HepG2 (cell line): ENCODE data around the gene CIAO3. TPM values are rescaled to one million over a fixed set of nuclear protein-coding genes. Genes with fewer than 3 reads are reported as not detected.

Experiments used
- CAMTA2 ChIP-seq: sonication (generic); formaldehyde crosslinking; IDR thresholded peaks from 2 replicates; pipeline ENCODE4 v1.4.0; 2020; ENCODE audit warnings: mild to moderate bottlenecking, missing genetic modification reagents, borderline replicate concordance
- KDM5B ChIP-seq: sonication (generic); formaldehyde crosslinking; IDR thresholded peaks from 2 replicates; pipeline ENCODE4 v1.4.0; 2020; ENCODE audit warnings: missing genetic modification reagents, mild to moderate bottlenecking, borderline replicate concordance
- ZBTB38 ChIP-seq: sonication (generic); formaldehyde crosslinking; IDR thresholded peaks from 2 replicates; pipeline ENCODE4 v1.5.1; 2020; ENCODE audit warnings: mild to moderate bottlenecking, missing genetic modification reagents
- ZC3H13 ChIP-seq: sonication (generic); formaldehyde crosslinking; IDR thresholded peaks from 2 replicates; pipeline ENCODE4 v1.8.1; 2023; ENCODE audit warnings: mild to moderate bottlenecking, missing genetic modification reagents, moderate library complexity
- ZMYM2 ChIP-seq: sonication (generic); formaldehyde crosslinking; IDR thresholded peaks from 2 replicates; pipeline ENCODE4 v1.8.0; 2022; ENCODE audit warnings: mild to moderate bottlenecking, missing genetic modification reagents
- ZNF605 ChIP-seq: sonication (generic); formaldehyde crosslinking; IDR thresholded peaks from 2 replicates; pipeline ENCODE4 v1.8.0; 2022; ENCODE audit warnings: mild to moderate bottlenecking, missing genetic modification reagents
- ZNF639 ChIP-seq: conservative IDR thresholded peaks from 2 replicates; pipeline ENCODE4 v1.6.1; 2018; ENCODE audit warnings: missing genetic modification reagents
- ZNF660 ChIP-seq: sonication (generic); formaldehyde crosslinking; IDR thresholded peaks from 2 replicates; pipeline ENCODE4 v1.5.1; 2020; ENCODE audit warnings: mild to moderate bottlenecking, low read depth, missing genetic modification reagents, borderline replicate concordance
- ZNF772 ChIP-seq: sonication (generic); formaldehyde crosslinking; IDR thresholded peaks from 2 replicates; pipeline ENCODE4 v1.5.0; 2020; ENCODE audit warnings: mild to moderate bottlenecking, missing genetic modification reagents
- ZNF777 ChIP-seq: sonication (generic); formaldehyde crosslinking; IDR thresholded peaks from 2 replicates; pipeline ENCODE4 v1.4.0; 2020; ENCODE audit warnings: missing genetic modification reagents
- ZNF83 ChIP-seq: sonication (generic); formaldehyde crosslinking; IDR thresholded peaks from 2 replicates; pipeline ENCODE4 v1.4.0; 2020; ENCODE audit warnings: missing genetic modification reagents, mild to moderate bottlenecking, borderline replicate concordance
- polyA plus RNA-seq, 8 experiments: library from polyadenylated mRNA; depleted of rRNA in 3 of 8; stranded (reverse) in 7 of 8; unstranded in 1 of 8; fragments of >200 nt; fragmentation: Illumina TruSeq in 4 of 8; extraction: Trizol in 4 of 8; gene quantifications; 2 replicates each; pipeline versions ENCODE4 v1.2.1 to v1.2.3, GENCODE V29; 2011 to 2016; ENCODE audit warnings: low read depth in 4 of 8, missing spikeins in 1 of 8, mixed read lengths in 1 of 8; ENCODE audit not compliant: insufficient read depth in 1 of 8
- total RNA-seq, 5 experiments: library from RNA; depleted of rRNA; stranded (reverse); fragments of >200 nt; fragmentation: Illumina TruSeq; extraction: Trizol; gene quantifications; 2 replicates each; pipeline ENCODE4 v1.2.3, GENCODE V29; 2016; ENCODE audit warnings: low read depth in 1 of 5
- TF ChIP-seq, protein P1 (sequence below): sonication (generic); formaldehyde crosslinking; conservative IDR thresholded peaks from 2 replicates; pipeline ENCODE4 v1.8.0; 2022; ENCODE audit warnings: mild to moderate bottlenecking, moderate library complexity, missing genetic modification reagents
- TF ChIP-seq, protein P2 (sequence below): sonication (generic); formaldehyde crosslinking; IDR thresholded peaks from 2 replicates; pipeline ENCODE4 v1.4.0; 2020; ENCODE audit warnings: missing genetic modification reagents
- TF ChIP-seq, protein P3 (sequence below): sonication (generic); formaldehyde crosslinking; IDR thresholded peaks from 2 replicates; pipeline ENCODE4 v1.9.0; 2021; ENCODE audit warnings: mild to moderate bottlenecking, missing genetic modification reagents
- TF ChIP-seq, protein P4 (sequence below): sonication (generic); formaldehyde crosslinking; IDR thresholded peaks from 2 replicates; pipeline ENCODE4 v1.4.0; 2020; ENCODE audit warnings: missing genetic modification reagents

CIAO3 gene
- total and polyA plus RNA-seq, 2 of the 13 experiments (the other 11 are each of a cell fraction or from before 2014, with no cell fraction given), result 21.7 to 25.0 TPM

GRCh38 chr16:695355-696089 is 45.3 kb downstream of the CIAO3 start (continued):
- peak; percentile 63 for TF ChIP-seq ZNF777 (CRISPR knock-in tag)
- peak; percentile 84; the same call in 1 of the 2 replicates for TF ChIP-seq ZC3H13 (CRISPR knock-in tag)
- TF ChIP-seq, protein P1, sequence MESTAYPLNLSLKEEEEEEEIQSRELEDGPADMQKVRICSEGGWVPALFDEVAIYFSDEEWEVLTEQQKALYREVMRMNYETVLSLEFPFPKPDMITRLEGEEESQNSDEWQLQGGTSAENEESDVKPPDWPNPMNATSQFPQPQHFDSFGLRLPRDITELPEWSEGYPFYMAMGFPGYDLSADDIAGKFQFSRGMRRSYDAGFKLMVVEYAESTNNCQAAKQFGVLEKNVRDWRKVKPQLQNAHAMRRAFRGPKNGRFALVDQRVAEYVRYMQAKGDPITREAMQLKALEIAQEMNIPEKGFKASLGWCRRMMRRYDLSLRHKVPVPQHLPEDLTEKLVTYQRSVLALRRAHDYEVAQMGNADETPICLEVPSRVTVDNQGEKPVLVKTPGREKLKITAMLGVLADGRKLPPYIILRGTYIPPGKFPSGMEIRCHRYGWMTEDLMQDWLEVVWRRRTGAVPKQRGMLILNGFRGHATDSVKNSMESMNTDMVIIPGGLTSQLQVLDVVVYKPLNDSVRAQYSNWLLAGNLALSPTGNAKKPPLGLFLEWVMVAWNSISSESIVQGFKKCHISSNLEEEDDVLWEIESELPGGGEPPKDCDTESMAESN (CRISPR knock-in tag), result peak; percentile 47; the same call in 1 of the 2 replicates
- TF ChIP-seq, protein P2, sequence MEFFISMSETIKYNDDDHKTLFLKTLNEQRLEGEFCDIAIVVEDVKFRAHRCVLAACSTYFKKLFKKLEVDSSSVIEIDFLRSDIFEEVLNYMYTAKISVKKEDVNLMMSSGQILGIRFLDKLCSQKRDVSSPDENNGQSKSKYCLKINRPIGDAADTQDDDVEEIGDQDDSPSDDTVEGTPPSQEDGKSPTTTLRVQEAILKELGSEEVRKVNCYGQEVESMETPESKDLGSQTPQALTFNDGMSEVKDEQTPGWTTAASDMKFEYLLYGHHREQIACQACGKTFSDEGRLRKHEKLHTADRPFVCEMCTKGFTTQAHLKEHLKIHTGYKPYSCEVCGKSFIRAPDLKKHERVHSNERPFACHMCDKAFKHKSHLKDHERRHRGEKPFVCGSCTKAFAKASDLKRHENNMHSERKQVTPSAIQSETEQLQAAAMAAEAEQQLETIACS, result peak; percentile 90
- peak; percentile 83; the same call in 1 of the 2 replicates for TF ChIP-seq ZNF772 (CRISPR knock-in tag)
- 0 out of 2 replicates have a peak, but pooled peaks have one; percentile 28 for TF ChIP-seq ZMYM2 (CRISPR knock-in tag)
- TF ChIP-seq ZNF660 (CRISPR knock-in tag), result 0 out of 2 replicates have a peak, but pooled peaks have one; percentile 65
- TF ChIP-seq, protein P3, sequence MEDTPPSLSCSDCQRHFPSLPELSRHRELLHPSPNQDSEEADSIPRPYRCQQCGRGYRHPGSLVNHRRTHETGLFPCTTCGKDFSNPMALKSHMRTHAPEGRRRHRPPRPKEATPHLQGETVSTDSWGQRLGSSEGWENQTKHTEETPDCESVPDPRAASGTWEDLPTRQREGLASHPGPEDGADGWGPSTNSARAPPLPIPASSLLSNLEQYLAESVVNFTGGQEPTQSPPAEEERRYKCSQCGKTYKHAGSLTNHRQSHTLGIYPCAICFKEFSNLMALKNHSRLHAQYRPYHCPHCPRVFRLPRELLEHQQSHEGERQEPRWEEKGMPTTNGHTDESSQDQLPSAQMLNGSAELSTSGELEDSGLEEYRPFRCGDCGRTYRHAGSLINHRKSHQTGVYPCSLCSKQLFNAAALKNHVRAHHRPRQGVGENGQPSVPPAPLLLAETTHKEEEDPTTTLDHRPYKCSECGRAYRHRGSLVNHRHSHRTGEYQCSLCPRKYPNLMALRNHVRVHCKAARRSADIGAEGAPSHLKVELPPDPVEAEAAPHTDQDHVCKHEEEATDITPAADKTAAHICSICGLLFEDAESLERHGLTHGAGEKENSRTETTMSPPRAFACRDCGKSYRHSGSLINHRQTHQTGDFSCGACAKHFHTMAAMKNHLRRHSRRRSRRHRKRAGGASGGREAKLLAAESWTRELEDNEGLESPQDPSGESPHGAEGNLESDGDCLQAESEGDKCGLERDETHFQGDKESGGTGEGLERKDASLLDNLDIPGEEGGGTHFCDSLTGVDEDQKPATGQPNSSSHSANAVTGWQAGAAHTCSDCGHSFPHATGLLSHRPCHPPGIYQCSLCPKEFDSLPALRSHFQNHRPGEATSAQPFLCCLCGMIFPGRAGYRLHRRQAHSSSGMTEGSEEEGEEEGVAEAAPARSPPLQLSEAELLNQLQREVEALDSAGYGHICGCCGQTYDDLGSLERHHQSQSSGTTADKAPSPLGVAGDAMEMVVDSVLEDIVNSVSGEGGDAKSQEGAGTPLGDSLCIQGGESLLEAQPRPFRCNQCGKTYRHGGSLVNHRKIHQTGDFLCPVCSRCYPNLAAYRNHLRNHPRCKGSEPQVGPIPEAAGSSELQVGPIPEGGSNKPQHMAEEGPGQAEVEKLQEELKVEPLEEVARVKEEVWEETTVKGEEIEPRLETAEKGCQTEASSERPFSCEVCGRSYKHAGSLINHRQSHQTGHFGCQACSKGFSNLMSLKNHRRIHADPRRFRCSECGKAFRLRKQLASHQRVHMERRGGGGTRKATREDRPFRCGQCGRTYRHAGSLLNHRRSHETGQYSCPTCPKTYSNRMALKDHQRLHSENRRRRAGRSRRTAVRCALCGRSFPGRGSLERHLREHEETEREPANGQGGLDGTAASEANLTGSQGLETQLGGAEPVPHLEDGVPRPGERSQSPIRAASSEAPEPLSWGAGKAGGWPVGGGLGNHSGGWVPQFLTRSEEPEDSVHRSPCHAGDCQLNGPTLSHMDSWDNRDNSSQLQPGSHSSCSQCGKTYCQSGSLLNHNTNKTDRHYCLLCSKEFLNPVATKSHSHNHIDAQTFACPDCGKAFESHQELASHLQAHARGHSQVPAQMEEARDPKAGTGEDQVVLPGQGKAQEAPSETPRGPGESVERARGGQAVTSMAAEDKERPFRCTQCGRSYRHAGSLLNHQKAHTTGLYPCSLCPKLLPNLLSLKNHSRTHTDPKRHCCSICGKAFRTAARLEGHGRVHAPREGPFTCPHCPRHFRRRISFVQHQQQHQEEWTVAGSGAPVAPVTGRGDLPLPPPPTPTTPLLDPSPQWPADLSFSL (CRISPR knock-in tag), result 0 out of 2 replicates have a peak, but pooled peaks have one; percentile 21
- TF ChIP-seq, protein P4, sequence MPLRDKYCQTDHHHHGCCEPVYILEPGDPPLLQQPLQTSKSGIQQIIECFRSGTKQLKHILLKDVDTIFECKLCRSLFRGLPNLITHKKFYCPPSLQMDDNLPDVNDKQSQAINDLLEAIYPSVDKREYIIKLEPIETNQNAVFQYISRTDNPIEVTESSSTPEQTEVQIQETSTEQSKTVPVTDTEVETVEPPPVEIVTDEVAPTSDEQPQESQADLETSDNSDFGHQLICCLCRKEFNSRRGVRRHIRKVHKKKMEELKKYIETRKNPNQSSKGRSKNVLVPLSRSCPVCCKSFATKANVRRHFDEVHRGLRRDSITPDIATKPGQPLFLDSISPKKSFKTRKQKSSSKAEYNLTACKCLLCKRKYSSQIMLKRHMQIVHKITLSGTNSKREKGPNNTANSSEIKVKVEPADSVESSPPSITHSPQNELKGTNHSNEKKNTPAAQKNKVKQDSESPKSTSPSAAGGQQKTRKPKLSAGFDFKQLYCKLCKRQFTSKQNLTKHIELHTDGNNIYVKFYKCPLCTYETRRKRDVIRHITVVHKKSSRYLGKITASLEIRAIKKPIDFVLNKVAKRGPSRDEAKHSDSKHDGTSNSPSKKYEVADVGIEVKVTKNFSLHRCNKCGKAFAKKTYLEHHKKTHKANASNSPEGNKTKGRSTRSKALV, result peak; percentile 99
- 0 out of 2 replicates have a peak, but pooled peaks have one; percentile 42 for TF ChIP-seq CAMTA2
- TF ChIP-seq KDM5B (CRISPR knock-in tag), result peak; percentile 89; the same call in 1 of the 2 replicates
- 0 out of 2 replicates have a peak, but pooled peaks have one; percentile 33 for TF ChIP-seq ZNF639 (CRISPR knock-in tag)
- TF ChIP-seq ZNF83 (CRISPR knock-in tag), result no peak
- TF ChIP-seq ZNF605 (CRISPR knock-in tag), result no peak
- peak; percentile 75 for TF ChIP-seq ZBTB38 (CRISPR knock-in tag)
